Measurements from ENCODE around the gene PSMC4. TPM values are rescaled to one million over a fixed set of nuclear protein-coding genes. Genes with fewer than 3 reads are reported as not detected.

Gene PSMC4
- total RNA-seq: 65.5 and 72.3 TPM in 2 replicates

DNA sequence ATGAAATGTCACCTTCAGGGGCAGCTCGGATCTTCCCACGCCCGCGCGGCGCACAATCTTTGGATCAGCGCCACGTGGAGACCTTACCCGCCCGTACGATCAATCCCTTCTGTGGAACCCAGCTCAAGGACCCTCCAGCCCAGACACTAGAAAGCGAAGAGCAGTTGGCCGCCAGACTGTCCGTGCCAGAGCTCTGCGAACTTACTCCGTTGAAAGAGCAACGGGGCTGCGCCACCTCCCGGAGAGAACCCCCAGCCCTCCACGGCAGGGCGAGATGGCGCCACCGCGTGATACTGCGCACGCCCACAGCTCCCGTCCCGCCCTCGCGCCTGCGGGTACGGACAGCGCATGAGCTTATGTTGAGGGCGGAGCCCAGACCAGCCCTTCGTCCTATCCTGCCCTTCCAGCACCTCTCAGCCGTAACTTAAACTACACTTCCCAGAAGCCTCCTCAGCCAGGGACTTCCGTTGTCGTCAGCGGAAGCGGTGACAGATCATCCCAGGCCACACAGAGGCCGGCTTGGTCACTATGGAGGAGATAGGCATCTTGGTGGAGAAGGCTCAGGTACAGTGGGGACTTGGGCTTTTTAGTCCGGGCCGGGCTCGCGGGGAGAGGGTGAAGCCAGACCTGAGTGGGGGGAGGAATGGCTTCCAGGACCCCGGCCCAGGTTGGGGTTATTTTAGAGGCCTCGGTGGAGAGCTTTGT lies at the start of gene PSMC4:
PSMC4 (plus strand) TSS at position 491 of the 705 bp plus-strand sequence; CDS start at position 529, 38 bp downstream.

DNA sequence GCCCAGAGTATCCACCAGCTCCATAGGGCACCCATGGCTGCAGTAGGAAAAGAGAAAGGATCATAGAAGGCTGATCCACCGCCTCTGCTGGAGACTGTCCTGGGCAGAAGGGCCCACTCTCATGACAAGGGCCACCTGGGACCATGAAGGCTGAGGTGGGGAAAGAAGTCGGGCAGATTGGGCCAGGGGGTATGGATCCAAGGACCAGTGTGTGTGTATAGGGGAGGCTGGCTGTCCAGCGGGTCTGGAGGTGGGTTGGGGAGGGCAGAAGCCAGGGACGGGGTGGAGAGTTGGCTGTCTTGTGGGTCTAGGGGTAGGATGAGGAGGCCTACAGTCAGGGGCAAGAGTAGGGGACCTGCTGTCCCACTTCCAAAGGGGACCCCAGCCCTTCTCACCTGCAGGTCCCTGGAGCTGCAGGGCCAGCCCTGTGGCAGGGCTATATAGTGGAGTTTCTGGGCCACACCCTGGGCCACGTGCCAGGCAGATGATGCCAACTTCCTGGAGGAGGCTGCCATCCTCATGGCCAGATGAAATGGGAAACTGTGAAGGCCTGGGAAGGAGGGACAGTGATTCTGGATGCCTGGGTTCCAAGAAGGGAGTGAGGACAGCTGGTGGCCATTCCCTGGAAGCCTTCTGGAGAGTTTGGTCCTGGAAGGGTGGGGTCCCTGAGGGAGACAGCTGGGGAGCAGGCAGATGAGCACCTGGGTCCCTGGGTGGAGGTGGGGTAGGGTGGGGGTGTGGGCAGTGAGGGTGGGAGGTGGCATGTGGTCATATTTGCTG lies 36.2 kb upstream of the PSMC4 start, which contains the start of gene FCGBP:
FCGBP (minus strand) TSS at position 51 of the 780 bp plus-strand sequence.

DNA sequence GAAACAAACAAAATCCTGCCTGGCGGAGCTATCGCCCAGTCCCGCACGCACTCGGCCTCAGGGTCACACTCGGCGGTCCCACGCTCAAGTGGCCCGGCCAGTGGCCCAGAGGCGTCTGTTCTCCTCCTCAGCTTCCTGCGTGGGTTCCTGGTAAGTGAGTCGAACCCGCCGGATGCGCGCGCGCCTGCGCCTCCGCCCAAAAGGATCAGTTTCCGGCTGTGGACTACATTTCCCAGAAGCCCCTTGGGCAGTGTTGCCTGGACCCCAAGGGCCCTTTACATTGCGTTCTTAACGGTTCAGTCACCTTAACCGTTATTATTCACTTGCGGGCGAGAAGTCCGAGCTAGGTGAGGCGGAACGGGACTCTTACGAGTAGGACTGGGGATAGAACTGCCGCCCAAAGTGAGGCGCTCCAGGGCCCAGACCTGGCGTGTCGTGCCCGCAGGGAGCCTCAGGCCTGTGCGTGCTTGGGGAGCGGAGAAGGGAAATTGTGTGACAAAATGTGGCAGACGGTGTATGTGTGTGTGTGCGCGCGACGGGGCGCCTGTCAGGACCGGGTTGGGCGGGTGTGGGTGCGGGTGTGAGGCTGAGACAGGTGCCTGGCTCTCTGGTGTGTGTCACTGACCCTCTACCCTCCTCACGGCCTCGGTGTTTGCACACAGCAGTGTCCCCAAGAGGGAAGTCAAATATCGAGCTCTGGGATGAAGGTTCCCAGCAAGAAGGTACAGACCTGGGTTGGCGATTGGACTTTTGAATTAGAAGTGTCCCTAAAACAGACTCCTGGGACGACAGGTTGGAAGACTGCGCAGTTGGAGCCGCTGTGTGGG lies 26.1 kb downstream of the PSMC4 start, which contains the start of gene ZNF546:
ZNF546 (plus strand) TSS at position 250 of the 827 bp plus-strand sequence. CDS start 1,267 bp downstream, outside the sequence.

Other genes with a start within 250 kb of the PSMC4 start
- not detected in 2 replicates for gene CLC, start 233.1 kb upstream of the PSMC4 start, total RNA-seq
- gene LEUTX, start 192.3 kb upstream of the PSMC4 start, total RNA-seq: not detected in 2 replicates
- 9.5 and 12.5 TPM in 2 replicates for gene DYRK1B, start 137.0 kb upstream of the PSMC4 start, total RNA-seq
- 167 and 209 TPM in 2 replicates for gene FBL, start 124.8 kb upstream of the PSMC4 start, total RNA-seq
- 0.11 and 0.17 TPM in 2 replicates for gene FCGBP, start 36.5 kb upstream of the PSMC4 start, total RNA-seq
- 2.9 and 6.0 TPM in 2 replicates for gene ZNF546, start 25.9 kb downstream of the PSMC4 start, total RNA-seq
- gene ZNF780B, start 85.1 kb downstream of the PSMC4 start, total RNA-seq: 6.5 and 14.0 TPM in 2 replicates
- 9.5 and 16.5 TPM in 2 replicates for gene ZNF780A, start 119.8 kb downstream of the PSMC4 start, total RNA-seq
- gene MAP3K10, start 220.3 kb downstream of the PSMC4 start, total RNA-seq: 3.7 and 5.5 TPM in 2 replicates
- gene TTC9B, start 247.2 kb downstream of the PSMC4 start, total RNA-seq: not detected in 2 replicates

Data from dermis lymphatic vessel endothelial cell (primary cell).